Measurements from ENCODE around the gene RRM2. TPM values are rescaled to one million over a fixed set of nuclear protein-coding genes. Genes with fewer than 3 reads are reported as not detected.
A peak's percentile ranks its signal among the peaks of the same experiment; 100 is the strongest.

Gene RRM2
- total RNA-seq, 4 donors from 2014 or later = 1.7 to 4.6 TPM; not detected in 2

DNA sequence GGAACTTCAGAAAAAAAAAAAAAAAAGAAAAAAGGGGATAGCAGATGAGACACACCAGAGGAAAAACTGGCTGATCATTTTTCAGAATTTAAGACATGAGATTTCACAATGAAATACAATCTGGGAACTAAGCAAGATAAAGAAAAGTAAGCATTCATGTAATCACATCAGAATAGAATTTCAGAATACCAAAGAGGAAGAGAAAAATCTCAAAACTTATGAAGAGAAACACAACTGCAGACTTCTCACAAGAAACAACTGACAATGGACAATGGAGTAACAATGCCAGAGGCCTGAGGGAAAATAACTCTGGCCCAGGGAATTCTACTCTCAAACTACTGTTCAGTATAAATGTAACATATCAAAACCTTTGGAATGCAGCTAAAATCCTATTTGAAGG, 13.2 kb upstream of the RRM2 start:
- no peak for DNase-seq (ENCODE audit: extremely low spot score)
- Histone ChIP-seq H3K4me3 (no peak overlapping the region), H3K27me3 (no peaks in the 10 kb centered on the region), H3K9me3 (no peaks in the 10 kb centered on the region), H3K36me3 (no peaks in the 10 kb centered on the region), H3K27ac (replicated peaks in 1 of 4) (no peak overlapping the region), H3K4me1 (no peaks in the 10 kb centered on the region)
- TF ChIP-seq POLR2AphosphoS5 (IDR thresholded peaks at IDR 0.05) = no peak
- no peak for TF ChIP-seq POLR2A (IDR thresholded peaks at IDR 0.05; ENCODE audit: low read depth)
- TF ChIP-seq CTCF (IDR thresholded peaks at IDR 0.05) = no peak
- TF ChIP-seq EP300 (IDR thresholded peaks at IDR 0.05) = no peak
- intact Hi-C loops (cut with DNase I) = no loop called here

DNA sequence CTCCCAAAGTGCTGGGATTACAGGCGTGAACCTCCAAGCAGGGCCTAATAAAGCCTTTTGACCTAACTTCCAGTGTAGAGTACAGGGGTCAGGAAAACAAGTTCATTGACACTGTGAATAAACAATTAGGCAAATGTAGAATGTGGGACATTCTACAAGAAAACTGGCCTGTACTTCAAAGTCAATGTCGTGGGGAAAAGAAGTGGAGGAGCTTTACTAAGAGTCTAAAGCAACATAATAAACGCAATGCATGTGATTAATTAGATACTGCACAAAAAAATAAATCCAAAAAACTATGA, 3.6 kb upstream of the RRM2 start:
- peaks cover 20 to 40% (median 34%) of the 10 kb centered on the region in 4 donors for H3K4me1 ChIP-seq
- H3K27ac ChIP-seq (replicated peaks in 1 of 4) = no peak overlapping the region
- no peaks in the 10 kb centered on the region for H3K9me3 ChIP-seq
- intact Hi-C loops (cut with DNase I) = no loop called here
- WGBS = 99% methylated on average over 3 of the region's 3 CpGs
- no peak overlapping the region for H3K4me3 ChIP-seq
- H3K36me3 ChIP-seq = no peaks in the 10 kb centered on the region
- TF ChIP-seq EP300 (IDR thresholded peaks at IDR 0.05) (no peak), POLR2A (IDR thresholded peaks at IDR 0.05; ENCODE audit: low read depth) (no peak), CTCF (IDR thresholded peaks at IDR 0.05) (no peak), POLR2AphosphoS5 (IDR thresholded peaks at IDR 0.05) (no peak)
- DNase-seq (ENCODE audit: extremely low spot score) = no peak
- peaks cover 0 to 25% (median 13%) of the 10 kb centered on the region in 4 donors for H3K27me3 ChIP-seq

GRCh38 chr2:10119601-10120157, 2.9 kb upstream of the RRM2 start:
- H3K27ac ChIP-seq (replicated peaks in 1 of 4) = peak overlapping the region; percentile 58 to 81 (median 76)
- H3K27me3 ChIP-seq = peaks cover 0 to 30% (median 14%) of the 10 kb centered on the region in 4 donors
- WGBS = 77% methylated on average over 13 of the region's 14 CpGs
- intact Hi-C loops (cut with DNase I) = loop anchor here (5.0 to 10.0 kb wide), 2 partner anchors 183 to 545 kb away; partner anchors contain the start of gene HPCAL1
- no peak for TF ChIP-seq CTCF (IDR thresholded peaks at IDR 0.05)
- no peaks in the 10 kb centered on the region for H3K9me3 ChIP-seq
- no peak for DNase-seq (ENCODE audit: extremely low spot score)
- H3K36me3 ChIP-seq = no peaks in the 10 kb centered on the region
- peak overlapping the region; percentile 63 to 78 (median 68) for H3K4me3 ChIP-seq
- peaks cover 20 to 41% (median 37%) of the 10 kb centered on the region in 4 donors for H3K4me1 ChIP-seq

- Histone ChIP-seq H3K9me3 (no peaks in the 10 kb centered on the region), H3K27ac (replicated peaks in 1 of 4) (peak overlapping the region; percentile 58 to 81 (median 76)), H3K27me3 (peaks cover 0 to 30% (median 14%) of the 10 kb centered on the region in 4 donors), H3K36me3 (no peaks in the 10 kb centered on the region), H3K4me3 (peak overlapping the region; percentile 63 to 78 (median 68)), H3K4me1 (peaks cover 20 to 43% (median 37%) of the 10 kb centered on the region in 4 donors)
- TF ChIP-seq POLR2A (IDR thresholded peaks at IDR 0.05; ENCODE audit: low read depth) (no peak), CTCF (IDR thresholded peaks at IDR 0.05) (peak in 1 of 3 experiments; percentile 11), POLR2AphosphoS5 (IDR thresholded peaks at IDR 0.05) (peak; percentile 56 to 68)
- intact Hi-C loops (cut with DNase I) = loop anchor here (5.0 to 10.0 kb wide), 2 partner anchors 182 to 544 kb away; partner anchors contain the start of gene HPCAL1
- peak; percentile 98 for DNase-seq (ENCODE audit: extremely low spot score)
- WGBS = 0% methylated on average over 8 of the region's 60 CpGs
Measured at GRCh38 chr2:10120158-10120876, 2.2 kb upstream of the RRM2 start.
